Kidney epithelial cell (primary cell): ENCODE measurements around the gene DOCK3. TPM values are rescaled to one million over a fixed set of nuclear protein-coding genes. Genes with fewer than 3 reads are reported as not detected.
"Not testable (repeated sequence)": the region's sequence is repeated elsewhere in the genome, so short reads cannot be mapped to it uniquely, and the experiment has no call there.

Experiments
- DNase-seq: peaks from one replicate; pipeline ENCODE4 v3.0.0-alpha.2; 2010; ENCODE audit warnings: low read depth
- H3K27me3 ChIP-seq: 2 replicates; pipeline ENCODE4 v1.6.0; 2011; ENCODE audit warnings: low read length; ENCODE audit not compliant: control insufficient read depth, insufficient read depth
- H3K36me3 ChIP-seq: 2 replicates; pipeline ENCODE4 v1.5.1; 2011; ENCODE audit warnings: low read length; ENCODE audit not compliant: control insufficient read depth, insufficient read depth
- H3K4me3 ChIP-seq: 2 replicates; pipeline ENCODE4 v1.5.1; 2011; ENCODE audit warnings: low read depth, mild to moderate bottlenecking, control low read depth, low read length
- CTCF ChIP-seq: IDR thresholded peaks from 2 replicates; pipeline ENCODE4 v1.5.1; 2011; ENCODE audit warnings: mild to moderate bottlenecking, moderate library complexity, low read length, control low read depth, inconsistent platforms; ENCODE audit not compliant: insufficient read depth, poor library complexity, severe bottlenecking
- total RNA-seq: library from RNA; depleted of rRNA; stranded (reverse); fragments of >200 nt; gene quantifications from 2 replicates; pipeline ENCODE4 v1.2.3, GENCODE V29; 2015

Gene DOCK3
- total RNA-seq, 1 donor from 2014 or later: 1.7 TPM

- TF ChIP-seq CTCF: no peak
- Histone ChIP-seq H3K27me3 (no peaks in the 10 kb centered on the region), H3K4me3 (no peak overlapping the region), H3K36me3 (no peaks in the 10 kb centered on the region)
- DNase-seq: no peak
Measured at GRCh38 chr3:51083490-51083889, 408.8 kb downstream of the DOCK3 start.

- H3K27me3 ChIP-seq, DNase-seq, H3K4me3 ChIP-seq, H3K36me3 ChIP-seq: not testable (repeated sequence)
Measured at GRCh38 chr3:51092141-51092540, 417.4 kb downstream of the DOCK3 start.

GRCh38 chr3:51094838-51095237 is 420.1 kb downstream of the DOCK3 start:
- H3K4me3 ChIP-seq, H3K27me3 ChIP-seq, H3K36me3 ChIP-seq, DNase-seq: not testable (repeated sequence)

- Histone ChIP-seq H3K27me3 (no peaks in the 10 kb centered on the region), H3K4me3 (no peak overlapping the region), H3K36me3 (no peaks in the 10 kb centered on the region)
- DNase-seq: peak; percentile 14
- peak; percentile 89 for TF ChIP-seq CTCF
Measured at GRCh38 chr3:51099794-51100535, 425.2 kb downstream of the DOCK3 start.

- Histone ChIP-seq H3K36me3 (no peaks in the 10 kb centered on the region), H3K4me3 (no peak overlapping the region), H3K27me3 (no peaks in the 10 kb centered on the region)
- TF ChIP-seq CTCF: no peak
- no peak for DNase-seq
Measured at GRCh38 chr3:51100536-51100851, 425.8 kb downstream of the DOCK3 start.

GRCh38 chr3:51102396-51102795 is 427.7 kb downstream of the DOCK3 start:
- no peak for DNase-seq
- H3K36me3 ChIP-seq: no peaks in the 10 kb centered on the region
- no peak for TF ChIP-seq CTCF
- no peaks in the 10 kb centered on the region for H3K27me3 ChIP-seq
- H3K4me3 ChIP-seq: no peak overlapping the region

- no peak for DNase-seq
- H3K4me3 ChIP-seq: no peak overlapping the region
- no peaks in the 10 kb centered on the region for H3K36me3 ChIP-seq
- H3K27me3 ChIP-seq: no peaks in the 10 kb centered on the region
- no peak for TF ChIP-seq CTCF
Measured at GRCh38 chr3:51106242-51106876, 431.6 kb downstream of the DOCK3 start.
